ENCODE data around the gene MRPS5.
A peak's percentile ranks its signal among the peaks of the same experiment; 100 is the strongest.

The MRPS5 gene

DNA sequence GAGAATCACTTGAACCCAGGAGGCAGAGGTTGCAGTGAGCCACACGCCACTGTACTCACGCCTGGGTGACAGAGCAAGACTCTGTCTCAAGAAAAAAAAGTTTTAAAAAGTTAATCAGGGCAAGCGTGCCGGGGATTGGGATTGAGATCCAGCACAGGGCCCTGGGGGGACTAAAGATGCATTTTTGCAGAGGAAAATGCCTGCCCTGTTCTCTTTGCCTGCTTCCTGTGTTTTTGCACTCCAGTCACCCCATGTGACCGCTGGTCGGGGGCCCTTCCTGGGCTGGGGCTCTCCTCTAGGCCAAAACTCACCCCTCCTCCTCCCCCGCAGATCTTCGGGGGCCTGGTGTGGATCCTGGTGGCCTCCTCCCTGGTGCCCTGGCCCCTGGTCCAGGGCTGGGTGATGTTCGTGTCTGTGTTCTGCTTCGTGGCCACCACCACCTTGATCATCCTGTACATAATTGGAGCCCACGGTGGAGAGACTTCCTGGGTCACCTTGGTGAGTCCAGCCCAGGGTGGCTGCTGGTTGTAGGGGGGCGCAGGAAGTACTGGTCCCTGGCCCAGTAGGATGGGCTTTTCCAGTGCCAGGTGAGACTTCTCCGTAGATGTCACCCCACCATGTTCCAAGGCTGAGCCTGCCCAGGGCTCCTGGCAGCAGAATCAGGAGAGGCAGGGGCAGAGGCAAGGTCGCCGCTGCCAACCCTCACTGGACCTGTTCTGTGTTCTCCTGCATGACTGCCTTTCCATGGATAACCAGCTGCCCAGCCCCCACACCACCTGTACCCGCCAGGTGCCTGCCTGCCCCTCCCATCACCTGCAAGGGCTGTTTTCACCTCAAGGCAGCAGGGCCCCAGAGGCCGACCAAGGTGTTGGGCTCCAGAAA lies 73.7 kb downstream of the MRPS5 start:
- H3K4me3 ChIP-seq (ENCODE audit: low read depth, low read length): no peak overlapping the region
- no peak for TF ChIP-seq CTCF (IDR thresholded peaks at IDR 0.05)
- no peak overlapping the region for H2AFZ ChIP-seq
- H3K4me1 ChIP-seq: peaks cover 4% of the 10 kb centered on the region
- H3K27ac ChIP-seq: no peak overlapping the region
- H3K79me2 ChIP-seq: no peaks in the 10 kb centered on the region
- H3K27me3 ChIP-seq (ENCODE audit: control insufficient read depth, insufficient read depth, low read length): no peaks in the 10 kb centered on the region
- no peak overlapping the region for H3K4me2 ChIP-seq (ENCODE audit: low read length)
- H3K9ac ChIP-seq: no peak overlapping the region
- H3K9me3 ChIP-seq (ENCODE audit: control insufficient read depth, low read length): no peaks in the 10 kb centered on the region
- H3K36me3 ChIP-seq (ENCODE audit: control insufficient read depth, insufficient read depth, low read length): no peaks in the 10 kb centered on the region

- Histone ChIP-seq H3K79me2 (no peaks in the 10 kb centered on the region), H3K9me3 (ENCODE audit: control insufficient read depth, low read length) (no peaks in the 10 kb centered on the region), H3K4me2 (ENCODE audit: low read length) (no peak overlapping the region), H3K4me3 (ENCODE audit: low read depth, low read length) (no peak overlapping the region), H3K27me3 (ENCODE audit: control insufficient read depth, insufficient read depth, low read length) (no peaks in the 10 kb centered on the region), H3K36me3 (ENCODE audit: control insufficient read depth, insufficient read depth, low read length) (no peaks in the 10 kb centered on the region), H3K9ac (no peak overlapping the region), H2AFZ (no peak overlapping the region), H3K4me1 (no peaks in the 10 kb centered on the region), H3K27ac (no peak overlapping the region)
- TF ChIP-seq CTCF (IDR thresholded peaks at IDR 0.05): no peak
Measured at GRCh38 chr2:95046371-95047112, 75.1 kb downstream of the MRPS5 start.

- Histone ChIP-seq H3K4me2 (ENCODE audit: low read length) (no peak overlapping the region), H3K9ac (no peak overlapping the region)
Measured at GRCh38 chr2:95044601-95045000, 77.0 kb downstream of the MRPS5 start.

DNA sequence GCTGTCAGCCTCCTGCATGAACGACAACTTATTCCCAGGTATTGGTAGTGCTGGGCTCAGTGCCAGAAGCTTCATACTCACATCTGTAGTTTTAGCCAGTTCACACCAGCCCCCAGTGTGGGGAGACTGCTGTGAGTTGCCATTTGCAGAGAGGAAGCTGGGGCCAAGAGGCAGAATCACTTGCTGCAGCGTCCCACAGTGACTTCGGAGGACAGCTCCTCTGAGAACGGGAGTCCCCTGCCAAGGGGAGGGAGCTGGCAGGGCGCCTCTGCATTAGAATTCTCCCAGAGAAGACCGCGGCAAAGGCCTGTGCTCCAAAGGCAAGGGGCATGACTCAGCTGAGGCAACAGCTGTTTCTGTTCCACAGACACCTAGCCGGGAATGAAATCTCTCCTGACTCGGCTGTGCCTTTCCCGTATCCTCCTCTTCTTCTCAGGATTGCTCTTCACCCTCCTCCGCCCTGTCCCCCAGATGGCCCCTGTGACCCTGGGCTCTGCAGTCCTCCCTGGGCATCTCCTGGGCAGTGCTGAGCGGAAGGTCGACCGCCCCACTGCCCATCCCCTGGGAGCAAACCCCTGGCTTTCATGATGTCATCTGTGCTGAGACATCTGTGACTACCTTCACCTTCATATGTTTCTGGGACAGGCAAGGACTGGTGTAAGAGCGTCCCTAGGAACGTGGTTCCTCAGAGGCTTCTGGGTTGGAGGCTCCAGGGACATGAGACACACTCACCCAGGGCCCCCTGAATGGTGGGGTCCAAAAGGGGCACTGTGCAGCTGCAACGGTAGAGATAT lies 78.1 kb downstream of the MRPS5 start:
- no peak overlapping the region for H3K4me3 ChIP-seq (ENCODE audit: low read depth, low read length)
- H3K9ac ChIP-seq: no peak overlapping the region
- no peaks in the 10 kb centered on the region for H3K36me3 ChIP-seq (ENCODE audit: control insufficient read depth, insufficient read depth, low read length)
- H3K9me3 ChIP-seq (ENCODE audit: control insufficient read depth, low read length): no peaks in the 10 kb centered on the region
- H3K79me2 ChIP-seq: no peaks in the 10 kb centered on the region
- no peaks in the 10 kb centered on the region for H3K4me1 ChIP-seq
- no peak for TF ChIP-seq CTCF (IDR thresholded peaks at IDR 0.05)
- peak overlapping the region; percentile 29 for H2AFZ ChIP-seq
- H3K27ac ChIP-seq: no peak overlapping the region
- H3K4me2 ChIP-seq (ENCODE audit: low read length): no peak overlapping the region
- H3K27me3 ChIP-seq (ENCODE audit: control insufficient read depth, insufficient read depth, low read length): no peaks in the 10 kb centered on the region

More at GRCh38 chr2:95044601-95045000, 77.0 kb downstream of the MRPS5 start:
- Histone ChIP-seq H2AFZ (no peak overlapping the region), H3K27ac (no peak overlapping the region), H3K79me2 (no peaks in the 10 kb centered on the region), H3K27me3 (ENCODE audit: control insufficient read depth, insufficient read depth, low read length) (no peaks in the 10 kb centered on the region), H3K36me3 (ENCODE audit: control insufficient read depth, insufficient read depth, low read length) (no peaks in the 10 kb centered on the region), H3K4me3 (ENCODE audit: low read depth, low read length) (no peak overlapping the region), H3K4me1 (no peaks in the 10 kb centered on the region), H3K9me3 (ENCODE audit: control insufficient read depth, low read length) (no peaks in the 10 kb centered on the region)
- no peak for TF ChIP-seq CTCF (IDR thresholded peaks at IDR 0.05)

Measured in parathyroid adenoma (tissue), 2 donors.